Activated CD4-positive, alpha-beta T cell treated with anti-CD3 and anti-CD28 coated beads for 24 hours (primary cell): ENCODE data around the gene KLHL1.
"Not testable (repeated sequence)": the region's sequence is repeated elsewhere in the genome, so short reads cannot be mapped to it uniquely, and the experiment has no call there.

ENCODE experiments used
- DNase-seq, 2 donors: peaks; one replicate each; pipeline ENCODE4 v3.0.0-alpha.2; 2020; ENCODE audit warnings: low read depth in 2 of 2

Gene KLHL1

GRCh38 chr13:70108356-70109105 is at the start of gene KLHL1:
Gene KLHL1 (minus strand): TSS chr13:70108452. CDS start chr13:70107699, 753 bp downstream.
- no peak for DNase-seq

GRCh38 chr13:70142658-70143057 is 34.4 kb upstream of the KLHL1 start:
- DNase-seq = not testable (repeated sequence)

GRCh38 chr13:70128098-70128497 is 19.8 kb upstream of the KLHL1 start:
- no peak for DNase-seq

GRCh38 chr13:70125693-70126092 is 17.4 kb upstream of the KLHL1 start:
- no peak for DNase-seq

- no peak for DNase-seq
Observed at GRCh38 chr13:70117338-70117905, 9.2 kb upstream of the KLHL1 start.

GRCh38 chr13:70107498-70108281 is 562 bp downstream of the KLHL1 start, which contains the start of gene ATXN8OS:
Gene ATXN8OS (plus strand): TSS chr13:70107826.
- no peak for DNase-seq

- DNase-seq = no peak
Observed at GRCh38 chr13:70107125-70107497, 1.1 kb downstream of the KLHL1 start.

- DNase-seq = no peak
Observed at GRCh38 chr13:70104481-70104880, 3.8 kb downstream of the KLHL1 start.

GRCh38 chr13:70098669-70099068 is 9.6 kb downstream of the KLHL1 start:
- DNase-seq = no peak

- no peak for DNase-seq
Observed at GRCh38 chr13:70090036-70090723, 18.1 kb downstream of the KLHL1 start.

GRCh38 chr13:70088926-70089325 is 19.3 kb downstream of the KLHL1 start:
- DNase-seq = no peak

GRCh38 chr13:70087247-70087646 is 21.0 kb downstream of the KLHL1 start:
- DNase-seq = no peak

GRCh38 chr13:70080012-70080411 is 28.2 kb downstream of the KLHL1 start:
- DNase-seq = no peak

GRCh38 chr13:70054572-70054971 is 53.7 kb downstream of the KLHL1 start:
- no peak for DNase-seq

- DNase-seq = no peak
Observed at GRCh38 chr13:70051531-70051930, 56.7 kb downstream of the KLHL1 start.

GRCh38 chr13:70043685-70044084 is 64.6 kb downstream of the KLHL1 start:
- no peak for DNase-seq

- DNase-seq = no peak
Observed at GRCh38 chr13:70042193-70042592, 66.1 kb downstream of the KLHL1 start.

GRCh38 chr13:70034286-70034685 is 74.0 kb downstream of the KLHL1 start:
- DNase-seq = no peak

- DNase-seq = no peak
Observed at GRCh38 chr13:70027551-70027950, 80.7 kb downstream of the KLHL1 start.

- DNase-seq = no peak
Observed at GRCh38 chr13:70023516-70023915, 84.7 kb downstream of the KLHL1 start.

GRCh38 chr13:70022646-70023045 is 85.6 kb downstream of the KLHL1 start:
- DNase-seq = no peak

GRCh38 chr13:70016116-70016515 is 92.1 kb downstream of the KLHL1 start:
- no peak for DNase-seq
